Thoracic aorta (tissue), 2 donors: Measurements from ENCODE around the gene STAMBP. TPM values are rescaled to one million over a fixed set of nuclear protein-coding genes. Genes with fewer than 3 reads are reported as not detected.

Source experiments
- ATAC-seq: fragments of 150-250 bp; one replicate; pipeline ENCODE4 v1.8.0; 2017; ENCODE audit warnings: low read depth; ENCODE audit not compliant: insufficient number of reproducible peaks, low FRiP score
- DNase-seq: peaks from one replicate; pipeline ENCODE4 v3.0.0-alpha.2; 2020; ENCODE audit warnings: low spot score
- H3K27ac ChIP-seq, 2 donors: fragments of 200-600 bp; sonication (generic); 1 replicate in 1 of 2; 2 replicates in 1 of 2; pipeline ENCODE4 v1.5.1; 2016; ENCODE audit warnings: mild to moderate bottlenecking in 2 of 2, moderate library complexity in 2 of 2
- H3K27me3 ChIP-seq: fragments of 200-600 bp; sonication (generic); replicated peaks from 2 replicates; pipeline ENCODE4 v1.6.0; 2016; ENCODE audit warnings: mild to moderate bottlenecking; ENCODE audit not compliant: insufficient read depth
- H3K36me3 ChIP-seq: fragments of 200-600 bp; sonication (generic); one replicate; pipeline ENCODE4 v1.5.1; 2016
- H3K4me1 ChIP-seq, 2 donors: fragments of 200-600 bp; sonication (generic); 1 replicate in 1 of 2; 2 replicates in 1 of 2; pipeline versions ENCODE4 v1.5.1 to v1.6.0; 2016; ENCODE audit warnings: low read depth in 2 of 2, mild to moderate bottlenecking in 1 of 2; ENCODE audit not compliant: control insufficient read depth in 1 of 2
- H3K4me3 ChIP-seq: fragments of 200-600 bp; sonication (generic); 2 replicates; pipeline ENCODE4 v1.5.1; 2016; ENCODE audit warnings: mild to moderate bottlenecking
- H3K9me3 ChIP-seq: fragments of 200-600 bp; sonication (generic); 2 replicates; pipeline ENCODE4 v1.5.1; 2016
- CTCF ChIP-seq: fragments of 200-600 bp; sonication (generic); IDR thresholded peaks from one replicate; pipeline ENCODE4 v1.5.1; 2019; ENCODE audit warnings: antibody characterized with exemption
- total RNA-seq, 2 donors: library from RNA; depleted of rRNA; stranded (reverse); fragments of >200 nt; gene quantifications; one replicate each; pipeline versions ENCODE4 v1.1.0 to v1.2.3, GENCODE V29; 2016

STAMBP gene
- total RNA-seq, 2 donors from 2014 or later: 23.8 to 34.4 TPM

GRCh38 chr2:73827660-73828388 lies 937 bp upstream of the STAMBP start:
- Histone ChIP-seq H3K27me3 (no peaks in the 10 kb centered on the region), H3K36me3 (peaks cover 4% of the 10 kb centered on the region), H3K4me3 (peak overlapping the region; percentile 81), H3K27ac (peak overlapping the region in 1 of 2 donors; percentile 90), H3K9me3 (no peaks in the 10 kb centered on the region), H3K4me1 (peaks cover 12 to 42% of the 10 kb centered on the region in 2 donors)
- ATAC-seq (no peak), DNase-seq (no peak)
- no peak for TF ChIP-seq CTCF

GRCh38 chr2:73828389-73828817 lies 358 bp upstream of the STAMBP start:
- Histone ChIP-seq H3K27me3 (no peaks in the 10 kb centered on the region), H3K9me3 (no peaks in the 10 kb centered on the region), H3K27ac (peak overlapping the region in 1 of 2 donors; percentile 90), H3K4me1 (peaks cover 14 to 48% of the 10 kb centered on the region in 2 donors), H3K36me3 (peaks cover 4% of the 10 kb centered on the region), H3K4me3 (peak overlapping the region; percentile 81)
- no peak for TF ChIP-seq CTCF
- ATAC-seq (no peak), DNase-seq (no peak)

DNA sequence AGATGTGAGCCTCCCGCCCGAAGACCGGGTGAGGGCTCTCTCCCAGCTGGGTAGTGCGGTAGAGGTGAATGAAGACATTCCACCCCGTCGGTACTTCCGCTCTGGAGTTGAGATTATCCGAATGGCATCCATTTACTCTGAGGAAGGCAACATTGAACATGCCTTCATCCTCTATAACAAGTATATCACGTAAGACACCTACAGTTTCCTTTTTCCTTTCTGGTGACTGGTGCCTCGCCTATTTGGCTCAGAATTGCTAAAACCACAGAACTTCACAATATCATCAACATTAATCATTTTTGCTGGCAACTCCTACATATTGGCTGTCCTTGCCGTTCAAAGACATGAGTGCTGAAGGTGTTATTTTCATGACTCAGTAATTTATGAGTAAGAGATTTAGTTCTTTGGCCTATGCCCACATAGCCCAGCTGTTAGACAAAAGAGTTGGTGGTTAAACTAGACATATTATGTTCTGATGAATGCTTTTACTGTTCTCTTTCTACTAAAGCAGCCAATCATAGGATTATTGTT lies 2.2 kb downstream of the STAMBP start:
- H3K9me3 ChIP-seq: no peaks in the 10 kb centered on the region
- TF ChIP-seq CTCF: no peak
- DNase-seq: no peak
- ATAC-seq: no peak
- H3K4me1 ChIP-seq: peaks cover 14 to 45% of the 10 kb centered on the region in 2 donors
- peak overlapping the region in 1 of 2 donors; percentile 32 for H3K27ac ChIP-seq
- H3K27me3 ChIP-seq: no peaks in the 10 kb centered on the region
- no peak overlapping the region for H3K4me3 ChIP-seq
- peaks cover 6% of the 10 kb centered on the region for H3K36me3 ChIP-seq

DNA sequence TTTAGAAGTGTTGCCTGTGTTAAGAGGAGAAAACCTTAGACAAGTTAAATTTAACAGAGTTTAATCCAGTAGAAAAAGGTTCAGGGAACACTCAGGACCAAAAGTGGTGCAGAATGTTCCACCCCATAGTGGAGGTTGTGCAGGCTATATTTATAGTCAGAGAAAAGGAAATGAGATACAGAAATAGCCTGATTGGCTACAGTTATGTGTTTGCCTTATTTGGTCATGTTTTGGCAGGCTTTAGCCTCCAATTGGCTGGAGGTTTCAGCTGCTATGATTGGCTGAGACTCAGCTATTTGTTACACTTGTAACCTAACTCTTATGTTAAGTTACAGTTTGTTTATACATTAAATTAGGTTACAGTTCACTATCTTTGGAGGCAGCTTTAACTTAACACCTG lies 4.2 kb downstream of the STAMBP start:
- DNase-seq (no peak), ATAC-seq (no peak)
- Histone ChIP-seq H3K27ac (peak overlapping the region; percentile 22 to 46), H3K4me3 (no peak overlapping the region), H3K27me3 (no peaks in the 10 kb centered on the region), H3K9me3 (no peaks in the 10 kb centered on the region), H3K36me3 (peaks cover 6% of the 10 kb centered on the region), H3K4me1 (peaks cover 14 to 44% of the 10 kb centered on the region in 2 donors)
- no peak for TF ChIP-seq CTCF

- Histone ChIP-seq H3K4me3 (no peak overlapping the region), H3K4me1 (peaks cover 12 to 28% of the 10 kb centered on the region in 2 donors), H3K36me3 (peaks cover 6% of the 10 kb centered on the region), H3K9me3 (no peaks in the 10 kb centered on the region), H3K27me3 (no peaks in the 10 kb centered on the region), H3K27ac (no peak overlapping the region)
- TF ChIP-seq CTCF: no peak
- DNase-seq (no peak), ATAC-seq (no peak)
Measured at GRCh38 chr2:73836141-73836943, 7.6 kb downstream of the STAMBP start.
